GM11168 (cell line): ENCODE results near the gene HSD11B1L.
"Not testable (repeated sequence)": the region's sequence is repeated elsewhere in the genome, so short reads cannot be mapped to it uniquely, and the experiment has no call there.

Source experiments
- in situ Hi-C: fragments of 300-500 bp; cut with MboI; formaldehyde crosslinking; loops from one replicate; pipeline ENCODE4 v1.12.0; 2022; ENCODE audit warnings: low sequenced_read_pairs; ENCODE audit not compliant: unreplicated experiment

Gene HSD11B1L

DNA sequence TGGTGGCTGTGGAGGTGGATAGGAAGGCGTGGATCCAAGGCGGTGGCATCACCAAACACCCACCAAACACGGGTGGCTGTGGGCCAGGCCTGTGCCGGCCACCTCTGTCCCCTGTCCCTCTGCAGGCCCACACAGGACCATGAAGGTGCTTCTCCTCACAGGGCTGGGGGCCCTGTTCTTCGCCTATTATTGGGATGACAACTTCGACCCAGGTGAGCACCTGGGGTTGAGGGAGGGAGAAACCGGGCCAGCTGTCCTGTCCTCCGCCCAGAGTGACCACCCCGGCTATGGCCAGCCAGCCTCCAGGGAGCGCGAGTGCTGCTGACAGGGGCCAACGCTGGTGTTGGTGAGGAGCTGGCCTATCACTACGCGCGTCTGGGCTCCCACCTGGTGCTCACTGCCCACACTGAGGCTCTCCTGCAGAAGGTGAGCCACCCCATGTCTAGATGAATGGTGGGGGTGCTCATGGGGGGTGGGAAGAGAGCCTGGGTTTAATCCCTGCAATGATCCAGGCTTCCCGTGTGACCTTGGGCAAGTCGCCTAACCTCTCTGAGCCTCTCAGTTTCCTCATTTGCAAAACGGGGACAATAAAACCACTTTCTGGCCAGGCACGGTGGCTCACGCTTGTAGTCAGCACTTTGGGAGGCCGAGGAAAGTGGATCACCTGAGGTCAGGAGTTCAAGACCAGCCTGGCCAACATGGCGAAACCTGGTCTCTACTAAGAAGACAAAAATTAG, 4.0 kb downstream of the HSD11B1L start:
- in situ Hi-C loops: no loop called here

DNA sequence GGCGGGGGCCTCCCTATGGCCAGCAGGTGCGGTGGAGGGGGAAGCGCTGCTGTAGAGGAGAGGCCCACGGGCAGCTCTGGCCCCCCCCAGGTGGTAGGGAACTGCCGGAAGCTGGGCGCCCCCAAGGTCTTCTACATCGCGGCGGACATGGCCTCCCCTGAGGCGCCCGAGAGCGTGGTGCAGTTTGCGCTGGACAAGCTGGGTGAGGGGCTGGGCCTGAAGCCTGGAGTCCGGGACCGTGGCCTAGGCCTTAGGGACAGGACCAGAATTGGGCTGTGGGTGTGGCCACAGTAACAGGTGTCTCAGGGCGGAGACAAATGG, 5.5 kb downstream of the HSD11B1L start:
- in situ Hi-C loops: no loop called here

- in situ Hi-C loops: no loop called here
Observed at GRCh38 chr19:5686647-5687359, 6.0 kb downstream of the HSD11B1L start.

- in situ Hi-C loops: no loop called here
Observed at GRCh38 chr19:5687360-5688198, 6.8 kb downstream of the HSD11B1L start.

GRCh38 chr19:5688262-5688881, 7.5 kb downstream of the HSD11B1L start:
- in situ Hi-C loops: not testable (repeated sequence)

DNA sequence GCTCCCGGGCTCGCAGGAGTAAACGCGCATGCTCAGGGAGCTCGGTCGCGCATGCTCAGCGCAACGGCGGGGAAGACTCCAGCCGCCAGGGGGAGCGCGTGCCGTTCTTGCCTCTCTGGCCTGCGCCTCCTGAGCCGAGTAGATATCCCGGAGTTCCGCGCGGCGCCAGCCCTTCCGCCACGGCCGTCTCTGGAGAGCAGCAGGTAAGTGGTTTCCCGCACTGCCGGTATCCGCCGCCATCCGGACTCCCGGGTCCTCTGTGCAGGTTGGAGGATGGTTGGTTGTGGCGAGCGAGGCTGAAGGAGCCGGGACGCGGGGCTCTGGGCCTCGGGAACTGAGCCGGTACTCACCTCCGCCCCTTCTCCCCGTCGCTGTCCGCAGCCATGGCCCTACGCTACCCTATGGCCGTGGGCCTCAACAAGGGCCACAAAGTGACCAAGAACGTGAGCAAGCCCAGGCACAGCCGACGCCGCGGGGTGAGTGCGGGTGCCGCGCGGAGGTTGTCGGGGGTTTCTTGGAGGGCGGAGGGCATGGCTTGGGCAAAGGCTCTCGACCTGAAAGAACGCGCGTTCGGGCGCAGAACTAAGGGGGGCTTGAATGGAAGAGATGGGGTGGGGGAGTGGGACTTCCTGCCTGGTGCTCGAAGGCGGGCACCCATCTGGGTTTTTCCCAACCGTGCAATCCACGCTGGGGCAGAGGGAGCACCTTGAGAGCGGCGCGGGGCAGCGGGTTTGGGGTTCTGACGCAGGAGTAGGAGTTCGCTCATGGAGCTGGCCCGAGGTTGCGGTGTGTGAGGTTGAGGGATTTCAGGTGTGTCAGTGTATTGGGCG, 9.5 kb downstream of the HSD11B1L start, which contains the start of gene RPL36:
Gene RPL36, plus strand, starts transcription at position 171 of the 830 bp plus-strand sequence. Its CDS starts 213 bp downstream, at position 384.
- in situ Hi-C loops: no loop called here

DNA sequence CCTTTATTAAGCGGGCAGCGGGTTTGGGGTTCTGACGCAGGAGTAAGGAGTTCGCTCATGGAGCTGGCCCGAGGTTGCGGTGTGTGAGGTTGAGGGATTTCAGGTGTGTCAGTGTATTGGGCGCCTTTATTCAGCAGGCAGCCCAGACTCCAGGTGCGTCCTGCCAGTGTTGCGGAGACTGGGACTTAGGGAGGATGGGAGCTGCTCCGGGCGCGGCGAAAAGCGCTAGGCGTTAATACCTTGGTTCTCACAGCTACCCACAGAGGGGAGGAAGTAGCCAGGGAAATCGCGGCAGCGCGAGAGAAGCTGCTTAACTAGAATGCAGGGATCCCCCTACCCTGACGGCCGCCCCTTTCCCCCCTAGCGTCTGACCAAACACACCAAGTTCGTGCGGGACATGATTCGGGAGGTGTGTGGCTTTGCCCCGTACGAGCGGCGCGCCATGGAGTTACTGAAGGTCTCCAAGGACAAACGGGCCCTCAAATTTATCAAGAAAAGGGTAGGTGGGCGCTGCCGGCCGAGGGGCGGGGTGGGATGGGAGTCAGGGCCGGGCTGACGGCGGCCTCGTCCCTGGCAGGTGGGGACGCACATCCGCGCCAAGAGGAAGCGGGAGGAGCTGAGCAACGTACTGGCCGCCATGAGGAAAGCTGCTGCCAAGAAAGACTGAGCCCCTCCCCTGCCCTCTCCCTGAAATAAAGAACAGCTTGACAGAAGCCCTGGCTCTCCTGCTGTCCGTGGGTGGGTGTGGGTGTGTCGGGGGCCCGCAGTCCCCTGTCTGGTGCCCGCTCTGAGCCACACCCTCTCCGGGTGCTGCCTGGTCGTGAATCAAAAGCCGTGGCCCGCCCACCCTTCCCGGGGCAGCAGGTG, 10.4 kb downstream of the HSD11B1L start:
- in situ Hi-C loops: no loop called here

DNA sequence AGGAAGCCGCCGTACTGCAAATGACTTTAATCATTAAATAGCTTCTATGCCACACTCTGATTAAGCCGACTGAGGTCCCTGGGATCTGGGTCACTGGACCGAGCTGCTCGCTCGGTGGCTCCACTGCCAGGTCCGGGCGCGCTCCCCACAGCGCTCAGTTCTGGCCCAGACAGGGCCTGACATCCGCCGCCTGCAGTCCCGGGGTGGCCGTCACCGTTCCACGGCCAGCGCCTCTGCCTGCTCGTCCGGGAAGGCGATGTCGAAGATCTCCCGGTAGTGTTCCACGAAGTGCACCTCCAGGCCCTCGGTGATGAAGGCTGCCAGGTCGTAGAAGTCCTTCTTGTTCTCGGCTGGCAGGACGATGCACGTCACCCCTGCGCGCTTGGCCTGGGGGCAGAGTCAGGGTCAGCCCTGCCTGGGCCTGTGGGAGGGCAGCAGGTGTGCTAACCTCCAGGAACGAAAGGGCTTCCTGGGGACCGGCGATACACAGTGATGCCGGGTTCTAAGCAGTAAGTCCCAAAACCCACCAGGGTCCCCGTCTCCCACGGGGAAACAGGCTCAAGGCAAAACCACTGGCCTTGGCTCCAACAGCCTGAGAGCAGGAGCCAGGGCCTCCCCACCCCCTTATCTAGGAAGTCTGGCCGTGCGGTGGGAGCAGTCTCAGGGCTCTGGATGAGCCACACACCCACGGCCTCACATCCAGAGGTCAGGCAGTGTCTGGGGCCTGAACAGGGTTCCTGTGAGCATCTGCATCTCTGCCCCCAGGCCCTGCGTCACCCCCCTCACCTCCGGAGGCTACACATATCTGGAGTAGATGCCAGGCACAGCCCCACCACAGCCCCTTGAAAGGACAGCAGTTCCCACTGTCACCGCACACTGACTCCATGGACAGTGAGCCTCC, 11.2 kb downstream of the HSD11B1L start:
- in situ Hi-C loops: no loop called here

GRCh38 chr19:5692723-5693194, 11.9 kb downstream of the HSD11B1L start:
- in situ Hi-C loops: no loop called here

GRCh38 chr19:5693195-5694166, 12.7 kb downstream of the HSD11B1L start:
- in situ Hi-C loops: no loop called here

- in situ Hi-C loops: no loop called here
Observed at GRCh38 chr19:5694167-5694955, 13.5 kb downstream of the HSD11B1L start.

DNA sequence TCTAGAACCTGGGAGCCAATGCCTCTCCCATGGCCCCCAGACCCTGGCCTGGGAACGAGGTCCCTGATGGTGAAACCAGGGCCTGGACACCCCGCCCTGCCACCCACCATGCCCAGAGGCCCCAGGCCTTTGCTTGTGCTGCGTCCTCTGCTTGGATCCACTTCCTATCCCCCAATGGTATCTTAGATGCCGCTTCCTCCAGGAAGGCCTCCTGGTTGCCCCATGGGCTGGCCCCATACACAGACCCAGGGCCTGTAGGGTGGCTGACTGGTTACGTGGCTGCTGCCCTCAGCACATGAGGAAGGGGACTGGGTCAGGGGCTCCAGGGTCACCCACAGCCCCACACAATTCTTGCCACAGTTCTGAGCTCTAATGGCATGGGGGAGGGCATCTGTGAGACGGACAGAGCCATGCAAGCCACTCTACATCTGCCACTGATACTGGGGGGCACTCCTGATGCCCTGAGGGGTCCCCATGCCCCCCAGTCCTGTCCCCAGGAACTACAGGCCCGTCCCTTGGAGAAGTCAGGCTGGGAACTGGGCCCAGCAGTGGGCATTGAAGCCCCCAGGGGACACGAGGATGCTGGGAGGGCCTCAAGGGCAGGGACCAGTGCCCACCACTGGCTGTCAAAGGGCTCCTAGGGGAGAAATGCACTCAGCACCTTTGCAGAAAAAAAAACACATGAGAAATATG, 14.3 kb downstream of the HSD11B1L start:
- in situ Hi-C loops: no loop called here

- in situ Hi-C loops: no loop called here
Observed at GRCh38 chr19:5695649-5696195, 14.9 kb downstream of the HSD11B1L start.

- in situ Hi-C loops: no loop called here
Observed at GRCh38 chr19:5696196-5697021, 15.6 kb downstream of the HSD11B1L start.
